GM21515 (cell line): ENCODE data around the gene IMPDH1.

ENCODE experiments used
- ATAC-seq: cut with Tn5 transposase; IDR thresholded peaks from one replicate; pipeline ENCODE4 v1.9.1; 2021; ENCODE audit not compliant: unreplicated experiment

The IMPDH1 gene

GRCh38 chr7:128435327-128435686 lies 25.5 kb upstream of the IMPDH1 start:
- no peak for ATAC-seq

GRCh38 chr7:128434413-128435326 lies 24.9 kb upstream of the IMPDH1 start:
- ATAC-seq, result no peak

DNA sequence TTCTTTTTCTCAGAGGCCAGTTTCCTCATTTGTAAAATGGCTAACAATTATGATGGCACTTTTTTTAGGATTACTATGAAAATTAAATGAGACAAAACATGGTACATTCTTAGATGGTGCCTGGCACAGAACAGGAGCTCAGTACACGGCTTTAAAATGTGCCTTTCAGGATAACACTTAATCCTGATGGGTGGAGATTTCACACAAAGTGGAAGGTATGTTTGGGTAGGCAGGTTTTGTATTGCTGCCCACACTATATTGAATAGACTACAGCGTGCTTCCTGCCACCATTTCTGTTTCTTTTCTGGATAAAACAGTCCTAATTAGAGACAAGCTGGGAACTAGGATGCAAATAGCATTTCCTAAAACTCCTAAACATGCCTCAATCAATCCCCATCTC lies 22.0 kb upstream of the IMPDH1 start:
- no peak for ATAC-seq

- no peak for ATAC-seq
Measured at GRCh38 chr7:128431221-128431620, 21.4 kb upstream of the IMPDH1 start.

- ATAC-seq, result no peak
Measured at GRCh38 chr7:128430207-128430606, 20.4 kb upstream of the IMPDH1 start.

DNA sequence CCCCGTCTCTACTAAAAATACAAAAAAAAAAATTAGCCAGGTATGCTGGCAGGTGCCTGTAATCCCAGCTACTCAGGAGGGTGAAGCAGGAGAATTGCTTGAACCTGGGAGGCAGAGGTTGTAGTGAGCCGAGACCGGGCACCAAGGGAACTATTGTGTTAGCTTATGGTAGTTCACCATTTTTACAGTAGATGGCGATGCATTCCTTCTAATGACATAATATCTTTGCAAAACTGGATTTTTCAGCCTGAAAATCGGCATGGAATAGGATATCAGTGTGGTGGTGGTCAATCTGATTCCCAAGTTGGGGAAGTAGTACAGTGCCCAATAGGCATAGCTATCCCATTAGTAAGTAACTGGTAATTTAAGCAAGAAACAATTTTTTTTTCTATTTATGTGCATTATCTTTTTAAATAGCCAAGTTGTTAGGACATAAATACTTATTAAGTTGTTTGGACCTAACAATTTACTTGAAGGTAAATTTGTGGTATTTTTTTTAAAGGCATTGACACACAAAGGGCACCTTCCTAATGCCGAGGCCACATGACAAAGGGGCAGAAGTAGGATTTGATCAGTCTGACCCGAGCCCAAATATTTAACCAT lies 17.6 kb upstream of the IMPDH1 start:
- ATAC-seq, result no peak

- ATAC-seq, result no peak
Measured at GRCh38 chr7:128425850-128426249, 16.1 kb upstream of the IMPDH1 start.

GRCh38 chr7:128424686-128425275 lies 15.0 kb upstream of the IMPDH1 start:
- ATAC-seq, result no peak

DNA sequence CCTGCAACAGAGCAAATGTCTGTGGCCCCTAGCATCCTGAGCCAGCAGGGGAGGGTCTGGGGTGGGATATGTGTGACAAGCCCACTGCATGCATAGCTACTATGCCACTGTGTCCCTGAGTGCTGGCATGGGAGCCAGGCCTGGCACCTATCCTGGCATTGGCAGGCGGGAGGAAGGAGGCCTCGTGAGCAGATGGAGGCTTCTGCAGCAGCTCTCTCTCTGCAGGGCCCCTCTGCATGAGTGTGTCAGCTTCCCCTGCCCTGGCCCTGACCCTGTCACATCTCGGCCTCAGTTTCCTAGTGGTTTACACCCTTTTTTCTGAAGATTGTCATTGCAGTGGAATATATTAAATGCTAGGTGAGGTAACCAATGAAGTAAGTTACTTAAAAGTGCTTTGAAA lies 13.1 kb upstream of the IMPDH1 start:
- ATAC-seq, result no peak

DNA sequence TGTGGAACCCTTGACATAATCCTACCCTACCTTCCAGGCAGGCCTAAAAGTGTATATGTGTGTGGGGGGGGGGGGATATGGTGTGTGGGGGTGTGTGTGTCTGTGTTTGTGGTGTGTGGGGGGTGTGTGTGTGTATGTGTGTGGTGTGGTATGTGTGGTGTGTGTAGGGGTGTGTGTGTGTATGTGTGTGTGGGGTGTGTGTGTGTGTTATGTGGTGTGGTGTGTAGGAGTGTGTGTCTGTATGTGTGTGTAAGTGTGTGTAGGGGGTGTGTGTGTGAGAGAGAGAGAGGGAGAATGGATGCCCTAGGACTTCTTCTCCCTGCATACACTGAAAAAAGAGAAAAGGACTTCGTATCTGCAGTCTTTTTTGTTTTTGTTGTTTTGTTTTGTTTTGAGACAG lies 12.3 kb upstream of the IMPDH1 start:
- no peak for ATAC-seq

DNA sequence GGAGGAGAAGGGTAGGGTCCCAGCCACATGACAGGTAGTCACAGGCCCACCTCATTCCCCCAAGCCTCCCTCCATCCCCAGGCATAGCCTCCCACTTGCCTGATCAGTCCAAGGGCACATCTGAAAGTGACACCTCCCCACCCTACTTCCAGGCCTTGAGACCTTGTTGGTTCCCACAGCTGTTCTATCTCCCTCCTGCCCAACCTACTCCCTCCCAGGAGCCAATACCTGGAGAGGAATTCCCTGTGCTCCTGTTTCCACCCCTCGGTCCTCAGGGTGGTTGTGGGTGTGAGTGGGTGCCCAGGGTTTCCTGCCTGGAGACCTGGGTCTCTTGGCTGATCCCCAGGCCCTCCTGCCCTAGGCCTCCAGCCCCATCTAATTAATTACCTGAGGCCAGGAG lies 11.6 kb upstream of the IMPDH1 start:
- ATAC-seq, result no peak

- no peak for ATAC-seq
Measured at GRCh38 chr7:128420773-128421172, 11.0 kb upstream of the IMPDH1 start.

GRCh38 chr7:128419257-128419656 lies 9.5 kb upstream of the IMPDH1 start:
- ATAC-seq, result no peak

- no peak for ATAC-seq
Measured at GRCh38 chr7:128417071-128417470, 7.3 kb upstream of the IMPDH1 start.

DNA sequence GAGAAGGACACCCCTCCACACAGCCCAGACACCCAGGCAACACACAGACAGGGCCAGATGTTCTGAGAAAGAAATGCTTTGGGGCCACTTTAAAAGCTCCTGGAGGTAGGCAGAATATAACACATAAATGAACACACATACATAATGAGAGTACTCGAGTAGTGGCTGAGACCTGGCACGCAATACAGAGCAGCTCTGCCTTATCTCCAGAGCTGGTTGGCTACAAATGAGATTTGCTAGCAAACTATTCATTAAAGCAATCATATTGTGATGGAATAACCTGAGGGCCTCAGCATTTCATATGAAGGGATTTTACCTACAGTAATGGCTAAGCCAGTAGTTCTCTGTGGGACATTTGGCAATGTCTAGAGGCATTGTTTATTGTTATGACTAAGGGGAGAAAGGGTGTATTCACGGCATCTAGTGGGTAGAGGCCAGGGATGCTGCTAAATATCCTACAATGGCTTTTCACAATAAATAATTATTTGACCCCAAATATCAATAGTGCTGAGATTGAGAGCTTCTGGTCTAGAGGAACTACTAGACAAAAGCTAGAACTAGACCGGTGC lies 5.5 kb upstream of the IMPDH1 start:
- ATAC-seq, result no peak

- ATAC-seq, result no peak
Measured at GRCh38 chr7:128410451-128410753, 620 bp upstream of the IMPDH1 start.

DNA sequence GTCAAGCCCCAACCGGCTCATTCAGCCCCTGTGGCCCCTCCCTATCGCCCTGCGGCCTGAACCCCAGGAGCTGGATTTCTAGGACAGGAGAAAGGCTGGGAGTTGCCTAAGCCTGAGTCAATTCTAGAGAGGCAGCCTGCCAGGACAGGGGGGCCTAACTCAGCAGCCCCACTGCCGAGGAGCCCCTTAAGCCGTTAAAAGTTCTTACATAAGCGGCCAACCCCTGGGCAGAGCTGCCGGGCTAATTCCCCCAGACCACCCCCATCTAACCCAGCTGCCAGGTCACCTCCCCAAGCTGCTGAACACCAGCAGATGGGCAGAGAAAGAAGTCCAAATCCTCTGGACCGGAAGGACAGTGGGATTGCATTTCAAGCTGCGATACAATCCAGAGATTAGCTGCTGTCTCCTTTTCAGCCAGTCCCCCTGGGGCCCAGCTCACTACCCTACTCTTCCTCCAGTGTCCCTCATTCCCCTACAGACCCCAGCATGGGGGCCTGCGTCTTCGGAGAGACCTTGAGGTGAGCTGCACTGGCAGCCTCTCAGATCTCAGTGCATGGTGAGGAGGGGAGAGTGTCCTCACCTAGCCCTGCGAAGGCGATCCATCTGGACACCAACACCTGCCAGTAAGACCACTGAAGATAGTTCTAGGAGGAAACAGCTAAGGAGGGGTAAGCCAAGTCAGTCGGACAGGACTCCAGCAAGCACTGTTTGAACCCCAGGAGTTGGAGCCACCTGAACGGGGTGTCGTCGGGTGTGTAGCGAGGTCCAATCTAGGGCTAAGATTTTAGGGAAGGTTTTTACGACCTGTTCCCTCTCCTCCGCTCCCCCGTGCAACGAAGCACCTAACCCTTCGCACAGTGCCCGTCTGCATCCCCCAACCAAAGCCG lies 830 bp downstream of the IMPDH1 start:
- no peak for ATAC-seq

- ATAC-seq, result no peak
Measured at GRCh38 chr7:128407751-128408708, 1.8 kb downstream of the IMPDH1 start.

DNA sequence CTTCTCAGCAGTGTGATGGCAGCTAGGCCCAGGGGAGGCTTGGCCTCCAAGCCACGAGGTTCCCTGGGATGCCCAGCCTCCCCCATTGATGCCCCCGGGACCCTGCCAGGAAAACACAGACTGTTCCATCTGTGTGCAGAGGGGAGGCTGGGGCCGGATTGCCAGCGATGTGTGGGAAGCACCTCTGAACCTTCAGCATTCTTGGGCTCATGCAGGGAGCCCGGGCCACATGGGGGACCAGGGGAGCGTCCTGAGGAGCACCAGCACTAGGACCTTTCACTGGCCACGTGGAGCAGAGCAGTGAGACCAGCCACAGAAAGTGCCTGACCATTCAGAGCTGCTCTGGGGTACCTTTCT lies 2.6 kb downstream of the IMPDH1 start:
- no peak for ATAC-seq
